GM19452 (cell line): ENCODE data around the gene AR.

Experiments
- ATAC-seq: cut with Tn5 transposase; IDR thresholded peaks from one replicate; pipeline ENCODE4 v1.9.1; 2021; ENCODE audit not compliant: unreplicated experiment

Gene AR, protein sequence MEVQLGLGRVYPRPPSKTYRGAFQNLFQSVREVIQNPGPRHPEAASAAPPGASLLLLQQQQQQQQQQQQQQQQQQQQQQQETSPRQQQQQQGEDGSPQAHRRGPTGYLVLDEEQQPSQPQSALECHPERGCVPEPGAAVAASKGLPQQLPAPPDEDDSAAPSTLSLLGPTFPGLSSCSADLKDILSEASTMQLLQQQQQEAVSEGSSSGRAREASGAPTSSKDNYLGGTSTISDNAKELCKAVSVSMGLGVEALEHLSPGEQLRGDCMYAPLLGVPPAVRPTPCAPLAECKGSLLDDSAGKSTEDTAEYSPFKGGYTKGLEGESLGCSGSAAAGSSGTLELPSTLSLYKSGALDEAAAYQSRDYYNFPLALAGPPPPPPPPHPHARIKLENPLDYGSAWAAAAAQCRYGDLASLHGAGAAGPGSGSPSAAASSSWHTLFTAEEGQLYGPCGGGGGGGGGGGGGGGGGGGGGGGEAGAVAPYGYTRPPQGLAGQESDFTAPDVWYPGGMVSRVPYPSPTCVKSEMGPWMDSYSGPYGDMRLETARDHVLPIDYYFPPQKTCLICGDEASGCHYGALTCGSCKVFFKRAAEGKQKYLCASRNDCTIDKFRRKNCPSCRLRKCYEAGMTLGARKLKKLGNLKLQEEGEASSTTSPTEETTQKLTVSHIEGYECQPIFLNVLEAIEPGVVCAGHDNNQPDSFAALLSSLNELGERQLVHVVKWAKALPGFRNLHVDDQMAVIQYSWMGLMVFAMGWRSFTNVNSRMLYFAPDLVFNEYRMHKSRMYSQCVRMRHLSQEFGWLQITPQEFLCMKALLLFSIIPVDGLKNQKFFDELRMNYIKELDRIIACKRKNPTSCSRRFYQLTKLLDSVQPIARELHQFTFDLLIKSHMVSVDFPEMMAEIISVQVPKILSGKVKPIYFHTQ

DNA sequence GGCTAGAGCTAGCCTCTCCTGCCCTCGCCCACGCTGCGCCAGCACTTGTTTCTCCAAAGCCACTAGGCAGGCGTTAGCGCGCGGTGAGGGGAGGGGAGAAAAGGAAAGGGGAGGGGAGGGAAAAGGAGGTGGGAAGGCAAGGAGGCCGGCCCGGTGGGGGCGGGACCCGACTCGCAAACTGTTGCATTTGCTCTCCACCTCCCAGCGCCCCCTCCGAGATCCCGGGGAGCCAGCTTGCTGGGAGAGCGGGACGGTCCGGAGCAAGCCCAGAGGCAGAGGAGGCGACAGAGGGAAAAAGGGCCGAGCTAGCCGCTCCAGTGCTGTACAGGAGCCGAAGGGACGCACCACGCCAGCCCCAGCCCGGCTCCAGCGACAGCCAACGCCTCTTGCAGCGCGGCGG lies at the start of gene AR:
AR (plus strand) TSS at position 204 of the 400 bp plus-strand sequence. CDS start 1,126 bp downstream, outside the sequence.
- ATAC-seq = no peak

DNA sequence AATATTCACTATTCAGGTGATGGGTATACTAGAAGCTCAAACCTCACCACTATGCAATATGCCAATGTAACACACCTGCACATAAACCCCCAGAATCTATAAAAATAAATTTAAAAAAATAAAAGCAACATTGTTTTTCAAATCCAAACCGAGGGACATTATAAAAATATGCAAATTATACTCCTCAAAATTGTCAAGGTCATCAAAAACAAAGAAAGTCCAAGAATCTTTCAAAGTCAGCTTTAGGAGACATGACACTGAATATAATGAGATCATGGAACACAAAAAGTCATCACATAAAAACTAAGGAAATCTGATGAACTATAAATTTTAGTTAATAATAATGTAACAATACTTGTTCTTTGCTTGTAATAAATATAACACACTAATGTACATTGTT lies 43.2 kb upstream of the AR start:
- no peak for ATAC-seq

DNA sequence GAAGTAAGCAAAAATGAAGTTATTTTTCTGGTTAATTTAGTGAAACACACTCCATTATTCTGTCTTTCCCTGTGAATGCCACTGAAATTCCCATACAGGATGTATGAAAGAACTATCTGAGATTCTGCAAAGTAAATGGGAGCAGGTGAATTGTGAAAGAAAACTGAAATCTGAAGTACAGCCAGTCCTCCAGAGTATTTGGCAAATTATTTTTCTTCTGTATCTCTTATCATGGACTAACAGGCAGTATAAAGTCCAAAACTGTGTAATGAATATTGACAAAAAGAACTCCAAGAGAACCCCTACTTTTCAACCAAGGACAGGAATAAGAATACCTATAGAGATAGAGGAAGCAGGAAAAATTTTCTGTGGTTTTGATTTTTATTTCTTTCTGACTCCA lies 40.8 kb upstream of the AR start:
- no peak for ATAC-seq

DNA sequence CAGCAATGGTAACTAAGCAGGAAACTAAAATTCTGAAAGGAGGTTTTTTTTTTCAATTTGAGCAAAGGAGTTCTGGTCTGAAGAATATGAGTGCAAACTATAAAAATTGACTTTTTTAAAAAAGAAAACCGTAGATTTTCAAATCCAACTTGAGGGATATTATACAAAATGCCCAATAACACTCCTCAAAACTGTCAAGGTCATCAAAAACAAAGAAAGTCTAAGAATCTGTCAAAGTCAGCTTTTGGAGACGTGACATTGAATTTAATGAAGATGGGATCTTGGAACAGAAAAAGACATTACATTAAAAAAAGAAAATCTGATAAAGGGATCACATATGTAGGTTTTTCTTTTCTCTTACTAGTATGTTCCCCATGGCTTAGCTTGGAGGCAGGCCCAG lies 40.4 kb upstream of the AR start:
- no peak for ATAC-seq

DNA sequence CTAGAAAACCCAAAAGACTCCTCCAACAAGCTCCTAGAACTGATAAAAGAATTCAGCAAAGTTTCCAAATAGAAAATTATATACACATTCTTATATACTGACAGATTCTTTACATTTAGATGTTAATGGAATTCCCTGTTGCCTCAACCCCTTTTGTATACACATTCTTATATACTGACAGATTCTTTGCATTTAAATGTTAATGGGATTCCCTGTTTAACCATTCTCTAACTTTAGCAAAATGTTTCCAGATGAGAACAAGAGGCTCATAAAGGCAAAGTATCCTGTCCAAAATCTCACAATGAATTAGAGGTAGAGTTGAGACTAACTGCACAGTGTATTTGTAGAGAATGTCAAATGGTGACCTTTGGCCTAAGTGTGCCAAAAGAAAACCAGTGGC lies 23.1 kb upstream of the AR start:
- no peak for ATAC-seq

DNA sequence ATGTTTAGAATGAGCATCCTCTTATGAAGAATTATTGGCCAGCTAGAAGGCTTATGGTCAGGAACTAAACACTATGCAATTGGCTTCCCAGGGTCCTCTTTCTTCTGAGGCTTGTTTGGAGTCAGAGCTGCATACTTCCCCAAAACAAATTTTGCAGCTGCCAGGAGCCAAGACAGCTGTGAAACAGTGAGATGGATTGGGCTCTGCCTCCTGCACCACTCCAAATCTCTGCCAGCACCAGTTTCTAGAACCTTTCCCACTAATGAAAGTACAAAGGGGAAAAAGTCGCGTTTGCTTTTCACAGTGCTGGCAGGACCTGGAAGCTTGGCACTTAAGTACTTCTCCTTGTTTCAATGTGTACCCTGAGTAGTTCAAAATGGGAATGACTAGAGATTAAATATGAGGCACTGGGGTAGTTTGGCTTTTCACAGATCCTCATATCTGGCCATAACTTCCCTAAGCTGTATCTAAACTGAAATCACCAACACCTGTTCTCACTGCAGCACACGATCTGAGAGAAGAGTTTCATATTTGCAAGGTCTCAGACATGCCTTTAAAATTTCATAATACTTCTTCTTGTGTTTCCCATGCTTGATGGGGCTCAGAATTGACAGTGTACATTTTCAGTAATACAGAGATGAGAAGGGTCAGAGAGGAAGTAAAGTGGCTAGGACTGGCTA lies 20.7 kb upstream of the AR start:
- ATAC-seq = no peak

DNA sequence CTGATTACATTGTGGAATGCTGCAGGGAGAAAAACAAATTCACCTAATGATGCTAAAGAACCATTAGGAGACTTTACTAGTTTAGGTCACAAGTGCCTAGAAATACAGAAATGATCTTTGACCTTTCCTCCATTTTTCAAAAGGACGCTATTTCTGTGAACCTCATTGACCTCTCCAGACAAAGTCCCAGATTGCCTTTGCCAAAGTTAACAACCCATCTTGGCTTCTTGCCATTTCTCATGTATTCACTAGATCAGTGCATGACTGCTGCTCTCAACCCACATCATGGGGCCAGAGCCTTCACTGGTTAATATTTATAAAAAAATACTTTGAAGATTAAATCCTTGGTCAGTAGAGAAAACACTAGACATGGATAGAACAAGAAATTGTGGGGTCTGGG lies 19.9 kb upstream of the AR start:
- ATAC-seq = no peak

DNA sequence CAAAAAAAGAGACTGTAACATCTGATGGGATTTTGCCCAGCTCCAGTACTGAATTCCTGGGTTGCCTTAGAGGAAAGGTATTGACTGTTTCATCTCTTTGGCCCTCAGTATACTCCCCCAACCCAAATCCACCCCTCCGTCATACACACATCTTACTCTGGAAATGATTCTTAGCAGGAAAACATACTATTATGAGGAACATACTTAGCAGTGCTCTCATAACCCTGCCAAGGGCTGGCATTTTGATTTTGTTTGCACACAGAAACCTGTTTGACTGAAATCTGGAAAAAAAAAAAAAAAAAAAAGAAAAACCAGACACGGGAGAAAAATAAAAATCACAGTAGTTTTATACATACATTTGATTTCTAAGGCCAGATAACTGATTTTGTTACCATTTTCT lies 19.4 kb upstream of the AR start:
- no peak for ATAC-seq

DNA sequence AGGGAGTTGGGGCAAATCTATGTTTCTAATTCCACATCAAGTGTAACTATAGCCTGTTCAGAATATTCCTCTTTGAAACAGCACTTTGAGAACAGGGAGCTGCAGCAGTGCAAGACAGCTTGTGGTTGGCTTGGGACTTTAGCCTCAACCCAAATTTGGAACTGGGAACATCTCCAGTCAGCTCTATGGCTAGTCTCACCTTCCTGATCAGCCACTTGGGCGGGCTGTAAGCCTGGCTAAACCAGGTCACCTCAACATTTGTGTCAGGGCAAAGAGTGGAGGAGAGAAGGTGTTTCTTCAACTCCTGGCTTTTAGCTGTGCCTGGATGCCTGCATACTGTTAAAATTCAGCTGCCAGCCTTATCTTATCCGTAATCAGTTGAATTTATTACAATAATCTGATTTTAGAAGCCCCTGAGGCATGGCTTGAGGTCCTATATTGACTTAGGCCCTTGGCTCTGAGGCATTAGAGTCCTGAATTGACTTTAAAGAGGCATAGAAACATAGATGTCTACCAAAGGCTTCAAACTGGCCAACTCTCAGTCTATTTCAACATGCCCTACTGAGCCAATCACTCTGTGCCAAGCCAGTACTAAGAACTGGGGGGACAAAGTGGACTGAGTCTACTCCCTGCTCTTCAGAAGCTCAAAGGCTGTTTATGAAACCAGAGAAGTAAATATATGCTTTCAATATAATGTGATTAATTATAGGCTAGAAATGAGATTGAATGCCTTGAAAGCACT lies 18.7 kb upstream of the AR start:
- no peak for ATAC-seq

DNA sequence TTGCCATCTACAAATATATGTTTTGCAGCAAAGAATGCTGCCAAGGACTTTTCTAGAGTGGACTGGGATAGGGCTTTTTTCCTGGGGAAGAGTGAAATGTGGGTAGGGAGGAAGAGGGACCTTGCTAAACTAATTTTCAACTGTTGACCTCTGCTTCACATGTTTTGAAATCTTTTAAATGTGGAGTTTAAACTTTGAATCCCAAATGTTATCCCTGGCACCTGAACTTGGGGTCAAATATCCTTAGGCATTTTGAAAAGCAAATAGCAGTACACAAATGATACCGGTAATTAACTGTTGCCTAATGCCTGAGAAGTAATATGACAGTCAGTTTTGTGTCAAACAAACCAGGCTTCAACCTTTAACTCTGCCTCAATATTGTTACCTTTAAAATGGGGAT lies 7.3 kb upstream of the AR start:
- no peak for ATAC-seq

DNA sequence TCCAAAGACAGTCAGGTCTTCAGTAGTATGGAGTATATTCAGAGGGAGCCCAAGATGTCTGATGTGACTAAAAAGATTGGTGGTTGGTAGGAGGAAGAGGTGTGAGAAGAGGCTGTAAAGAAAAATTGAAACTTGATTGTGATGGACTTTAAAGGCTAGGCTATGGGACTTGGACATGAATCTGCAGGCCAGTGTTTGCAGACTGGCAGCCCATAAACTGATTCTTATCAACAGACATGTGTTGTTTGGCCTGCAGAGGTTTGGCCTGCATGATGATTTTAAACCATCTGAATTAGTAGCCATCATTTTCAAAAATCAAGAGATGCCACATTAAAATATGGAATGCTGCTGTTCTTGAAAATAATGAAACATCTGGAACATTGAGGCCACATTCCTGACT lies 5.4 kb upstream of the AR start:
- no peak for ATAC-seq

DNA sequence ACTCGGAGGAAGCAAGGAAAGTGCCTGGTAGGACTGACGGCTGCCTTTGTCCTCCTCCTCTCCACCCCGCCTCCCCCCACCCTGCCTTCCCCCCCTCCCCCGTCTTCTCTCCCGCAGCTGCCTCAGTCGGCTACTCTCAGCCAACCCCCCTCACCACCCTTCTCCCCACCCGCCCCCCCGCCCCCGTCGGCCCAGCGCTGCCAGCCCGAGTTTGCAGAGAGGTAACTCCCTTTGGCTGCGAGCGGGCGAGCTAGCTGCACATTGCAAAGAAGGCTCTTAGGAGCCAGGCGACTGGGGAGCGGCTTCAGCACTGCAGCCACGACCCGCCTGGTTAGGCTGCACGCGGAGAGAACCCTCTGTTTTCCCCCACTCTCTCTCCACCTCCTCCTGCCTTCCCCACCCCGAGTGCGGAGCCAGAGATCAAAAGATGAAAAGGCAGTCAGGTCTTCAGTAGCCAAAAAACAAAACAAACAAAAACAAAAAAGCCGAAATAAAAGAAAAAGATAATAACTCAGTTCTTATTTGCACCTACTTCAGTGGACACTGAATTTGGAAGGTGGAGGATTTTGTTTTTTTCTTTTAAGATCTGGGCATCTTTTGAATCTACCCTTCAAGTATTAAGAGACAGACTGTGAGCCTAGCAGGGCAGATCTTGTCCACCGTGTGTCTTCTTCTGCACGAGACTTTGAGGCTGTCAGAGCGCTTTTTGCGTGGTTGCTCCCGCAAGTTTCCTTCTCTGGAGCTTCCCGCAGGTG lies 637 bp downstream of the AR start:
- no peak for ATAC-seq

DNA sequence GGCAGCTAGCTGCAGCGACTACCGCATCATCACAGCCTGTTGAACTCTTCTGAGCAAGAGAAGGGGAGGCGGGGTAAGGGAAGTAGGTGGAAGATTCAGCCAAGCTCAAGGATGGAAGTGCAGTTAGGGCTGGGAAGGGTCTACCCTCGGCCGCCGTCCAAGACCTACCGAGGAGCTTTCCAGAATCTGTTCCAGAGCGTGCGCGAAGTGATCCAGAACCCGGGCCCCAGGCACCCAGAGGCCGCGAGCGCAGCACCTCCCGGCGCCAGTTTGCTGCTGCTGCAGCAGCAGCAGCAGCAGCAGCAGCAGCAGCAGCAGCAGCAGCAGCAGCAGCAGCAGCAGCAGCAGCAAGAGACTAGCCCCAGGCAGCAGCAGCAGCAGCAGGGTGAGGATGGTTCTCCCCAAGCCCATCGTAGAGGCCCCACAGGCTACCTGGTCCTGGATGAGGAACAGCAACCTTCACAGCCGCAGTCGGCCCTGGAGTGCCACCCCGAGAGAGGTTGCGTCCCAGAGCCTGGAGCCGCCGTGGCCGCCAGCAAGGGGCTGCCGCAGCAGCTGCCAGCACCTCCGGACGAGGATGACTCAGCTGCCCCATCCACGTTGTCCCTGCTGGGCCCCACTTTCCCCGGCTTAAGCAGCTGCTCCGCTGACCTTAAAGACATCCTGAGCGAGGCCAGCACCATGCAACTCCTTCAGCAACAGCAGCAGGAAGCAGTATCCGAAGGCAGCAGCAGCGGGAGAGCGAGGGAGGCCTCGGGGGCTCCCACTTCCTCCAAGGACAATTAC lies 1.4 kb downstream of the AR start:
- no peak for ATAC-seq

DNA sequence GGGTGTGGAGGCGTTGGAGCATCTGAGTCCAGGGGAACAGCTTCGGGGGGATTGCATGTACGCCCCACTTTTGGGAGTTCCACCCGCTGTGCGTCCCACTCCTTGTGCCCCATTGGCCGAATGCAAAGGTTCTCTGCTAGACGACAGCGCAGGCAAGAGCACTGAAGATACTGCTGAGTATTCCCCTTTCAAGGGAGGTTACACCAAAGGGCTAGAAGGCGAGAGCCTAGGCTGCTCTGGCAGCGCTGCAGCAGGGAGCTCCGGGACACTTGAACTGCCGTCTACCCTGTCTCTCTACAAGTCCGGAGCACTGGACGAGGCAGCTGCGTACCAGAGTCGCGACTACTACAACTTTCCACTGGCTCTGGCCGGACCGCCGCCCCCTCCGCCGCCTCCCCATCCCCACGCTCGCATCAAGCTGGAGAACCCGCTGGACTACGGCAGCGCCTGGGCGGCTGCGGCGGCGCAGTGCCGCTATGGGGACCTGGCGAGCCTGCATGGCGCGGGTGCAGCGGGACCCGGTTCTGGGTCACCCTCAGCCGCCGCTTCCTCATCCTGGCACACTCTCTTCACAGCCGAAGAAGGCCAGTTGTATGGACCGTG lies 2.2 kb downstream of the AR start:
- no peak for ATAC-seq

DNA sequence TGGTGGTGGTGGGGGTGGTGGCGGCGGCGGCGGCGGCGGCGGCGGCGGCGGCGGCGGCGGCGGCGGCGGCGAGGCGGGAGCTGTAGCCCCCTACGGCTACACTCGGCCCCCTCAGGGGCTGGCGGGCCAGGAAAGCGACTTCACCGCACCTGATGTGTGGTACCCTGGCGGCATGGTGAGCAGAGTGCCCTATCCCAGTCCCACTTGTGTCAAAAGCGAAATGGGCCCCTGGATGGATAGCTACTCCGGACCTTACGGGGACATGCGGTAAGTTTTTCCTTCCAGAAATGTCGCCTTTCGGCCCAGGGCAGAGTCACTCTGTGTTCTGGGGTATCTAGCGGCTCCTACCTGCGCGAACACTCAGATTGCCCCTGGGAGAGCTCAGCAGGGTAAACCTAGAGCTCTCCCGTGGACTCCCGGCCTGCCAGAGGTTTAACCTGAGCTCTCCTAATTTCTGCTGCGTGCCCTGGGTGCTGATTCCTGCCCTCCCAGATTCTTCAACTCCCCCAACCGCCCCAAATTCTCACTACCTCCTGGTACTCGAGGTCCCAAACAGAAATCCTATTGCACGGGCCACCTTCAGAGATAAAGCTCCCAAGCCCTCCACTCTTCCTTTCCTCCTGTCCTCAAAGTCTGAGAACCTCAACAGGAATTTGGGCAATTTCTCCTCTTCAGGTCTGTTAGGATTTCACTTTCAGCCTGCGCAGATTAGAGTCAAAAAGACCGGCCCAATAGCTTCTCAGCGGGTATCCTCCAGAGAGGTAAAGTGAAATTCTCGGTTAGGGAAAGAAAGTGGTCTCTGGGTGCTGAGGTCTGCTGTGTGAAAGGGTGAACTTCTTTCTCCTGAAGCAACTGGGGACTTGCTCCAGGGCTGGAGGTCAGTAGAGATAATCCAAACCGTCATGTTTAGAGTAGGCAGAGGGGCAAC lies 2.9 kb downstream of the AR start:
- no peak for ATAC-seq

DNA sequence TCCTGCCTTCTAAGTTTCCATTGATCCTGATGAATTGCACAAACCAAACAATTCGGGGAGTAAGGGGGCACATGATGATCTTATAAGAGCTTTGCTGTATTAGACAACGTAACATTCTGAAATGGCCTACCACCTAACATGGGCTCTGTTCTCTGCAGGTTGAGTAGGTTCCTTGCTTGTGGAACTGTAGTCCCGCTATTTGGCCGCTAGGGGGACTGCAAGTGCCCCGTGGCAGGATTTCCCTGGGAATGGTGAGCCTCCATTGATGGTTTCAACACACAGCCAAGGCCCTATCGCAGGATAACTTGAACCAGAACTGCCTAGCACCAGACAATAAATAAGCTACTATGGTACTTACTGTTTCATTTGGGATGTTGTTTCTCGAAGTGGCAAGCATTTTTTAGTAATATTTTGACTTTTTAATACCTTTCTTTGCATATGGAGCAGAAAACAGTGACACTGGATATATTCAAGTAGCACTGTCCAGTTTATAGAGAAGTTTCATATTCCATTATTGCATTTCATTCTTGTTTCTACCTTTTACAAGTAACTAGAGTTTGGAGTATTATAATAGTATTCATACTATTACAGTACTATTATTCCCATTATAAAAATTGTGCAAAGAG lies 11.9 kb downstream of the AR start:
- ATAC-seq = no peak

DNA sequence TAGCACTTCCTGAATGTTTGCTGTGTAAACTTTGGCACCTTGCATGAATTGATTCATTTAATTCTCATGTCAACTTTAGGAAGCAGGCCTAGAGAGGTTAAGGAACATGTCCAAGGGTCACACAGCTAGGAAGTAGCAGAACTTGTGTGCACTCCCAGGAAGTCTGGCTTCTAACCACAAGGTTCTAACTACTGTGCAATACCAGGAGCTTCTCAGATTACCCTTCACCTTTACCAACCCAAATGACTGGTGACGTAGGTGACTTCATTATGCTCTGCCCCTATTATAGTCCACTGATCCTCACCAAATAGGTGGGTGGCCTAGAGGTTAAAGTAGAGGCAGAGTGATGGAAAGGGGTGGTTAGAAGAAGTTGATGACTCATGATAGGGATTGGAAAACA lies 14.4 kb downstream of the AR start:
- no peak for ATAC-seq
